ENCODE results near the gene MCOLN1. TPM values are rescaled to one million over a fixed set of nuclear protein-coding genes. Genes with fewer than 3 reads are reported as not detected.

Gene MCOLN1
- total RNA-seq, 4 donors from 2014 or later = 5.6 to 24.7 (median 8.0) TPM

- no peaks in the 10 kb centered on the region for H3K36me3 ChIP-seq
- H3K4me3 ChIP-seq = no peak overlapping the region
- no peak for DNase-seq
- H3K4me1 ChIP-seq = peaks cover 0 to 8% of the 10 kb centered on the region in 2 donors
- intact Hi-C loops (cut with DNase I; ENCODE audit: low total_unique reads) = no loop called here
- TF ChIP-seq POLR2A (IDR thresholded peaks at IDR 0.05) (no peak), CTCF (IDR thresholded peaks at IDR 0.05) (no peak)
- H3K27ac ChIP-seq = no peak overlapping the region
- H3K9me3 ChIP-seq = no peaks in the 10 kb centered on the region
- no peaks in the 10 kb centered on the region for H3K27me3 ChIP-seq
Measured at GRCh38 chr19:7526059-7526929, 3.9 kb downstream of the MCOLN1 start.

GRCh38 chr19:7527516-7528191, 5.2 kb downstream of the MCOLN1 start:
- no peaks in the 10 kb centered on the region for H3K36me3 ChIP-seq
- H3K4me1 ChIP-seq = peaks cover 0 to 8% of the 10 kb centered on the region in 2 donors
- no peak for DNase-seq
- intact Hi-C loops (cut with DNase I; ENCODE audit: low total_unique reads) = no loop called here
- H3K27me3 ChIP-seq = no peaks in the 10 kb centered on the region
- TF ChIP-seq CTCF (IDR thresholded peaks at IDR 0.05) (no peak), POLR2A (IDR thresholded peaks at IDR 0.05) (no peak)
- no peak overlapping the region for H3K27ac ChIP-seq
- H3K4me3 ChIP-seq = no peak overlapping the region
- no peaks in the 10 kb centered on the region for H3K9me3 ChIP-seq

DNA sequence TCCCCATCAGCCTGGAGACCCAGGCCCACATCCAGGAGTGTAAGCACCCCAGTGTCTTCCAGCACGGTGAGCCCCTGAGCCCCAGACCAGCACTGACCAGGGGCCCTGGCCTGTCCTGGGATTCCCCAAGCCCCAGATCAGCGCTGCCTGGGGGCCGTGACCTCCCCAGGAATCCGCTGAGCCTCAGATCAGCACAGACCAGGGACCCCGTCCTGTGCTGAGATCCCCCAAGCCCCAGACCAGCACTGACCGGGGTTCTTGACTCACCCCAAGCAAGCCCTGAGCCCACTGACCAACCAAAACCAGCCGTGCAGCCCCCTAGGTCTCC, 5.7 kb downstream of the MCOLN1 start:
- intact Hi-C loops (cut with DNase I; ENCODE audit: low total_unique reads) = no loop called here
- no peaks in the 10 kb centered on the region for H3K27me3 ChIP-seq
- TF ChIP-seq CTCF (IDR thresholded peaks at IDR 0.05) = no peak
- no peak for TF ChIP-seq POLR2A (IDR thresholded peaks at IDR 0.05)
- H3K36me3 ChIP-seq = no peaks in the 10 kb centered on the region
- H3K4me1 ChIP-seq = peaks cover 0 to 3% of the 10 kb centered on the region in 2 donors
- DNase-seq = no peak
- H3K27ac ChIP-seq = no peak overlapping the region
- H3K4me3 ChIP-seq = no peak overlapping the region
- no peaks in the 10 kb centered on the region for H3K9me3 ChIP-seq

GRCh38 chr19:7528522-7529245, 6.3 kb downstream of the MCOLN1 start:
- Histone ChIP-seq H3K4me1 (no peaks in the 10 kb centered on the region), H3K27me3 (no peaks in the 10 kb centered on the region), H3K4me3 (no peak overlapping the region), H3K36me3 (no peaks in the 10 kb centered on the region), H3K9me3 (no peaks in the 10 kb centered on the region), H3K27ac (no peak overlapping the region)
- intact Hi-C loops (cut with DNase I; ENCODE audit: low total_unique reads) = no loop called here
- no peak for TF ChIP-seq CTCF (IDR thresholded peaks at IDR 0.05)
- no peak for DNase-seq

GRCh38 chr19:7529246-7529600, 6.8 kb downstream of the MCOLN1 start:
- H3K36me3 ChIP-seq = no peaks in the 10 kb centered on the region
- no peak for DNase-seq
- no peaks in the 10 kb centered on the region for H3K27me3 ChIP-seq
- intact Hi-C loops (cut with DNase I; ENCODE audit: low total_unique reads) = no loop called here
- no peaks in the 10 kb centered on the region for H3K4me1 ChIP-seq
- H3K27ac ChIP-seq = no peak overlapping the region
- TF ChIP-seq CTCF (IDR thresholded peaks at IDR 0.05) (no peak), POLR2A (IDR thresholded peaks at IDR 0.05) (no peak)
- no peaks in the 10 kb centered on the region for H3K9me3 ChIP-seq
- no peak overlapping the region for H3K4me3 ChIP-seq
